ENCODE data around the gene FOXP1.
"Not testable (repeated sequence)": the region's sequence is repeated elsewhere in the genome, so short reads cannot be mapped to it uniquely, and the experiment has no call there.

Gene FOXP1

DNA sequence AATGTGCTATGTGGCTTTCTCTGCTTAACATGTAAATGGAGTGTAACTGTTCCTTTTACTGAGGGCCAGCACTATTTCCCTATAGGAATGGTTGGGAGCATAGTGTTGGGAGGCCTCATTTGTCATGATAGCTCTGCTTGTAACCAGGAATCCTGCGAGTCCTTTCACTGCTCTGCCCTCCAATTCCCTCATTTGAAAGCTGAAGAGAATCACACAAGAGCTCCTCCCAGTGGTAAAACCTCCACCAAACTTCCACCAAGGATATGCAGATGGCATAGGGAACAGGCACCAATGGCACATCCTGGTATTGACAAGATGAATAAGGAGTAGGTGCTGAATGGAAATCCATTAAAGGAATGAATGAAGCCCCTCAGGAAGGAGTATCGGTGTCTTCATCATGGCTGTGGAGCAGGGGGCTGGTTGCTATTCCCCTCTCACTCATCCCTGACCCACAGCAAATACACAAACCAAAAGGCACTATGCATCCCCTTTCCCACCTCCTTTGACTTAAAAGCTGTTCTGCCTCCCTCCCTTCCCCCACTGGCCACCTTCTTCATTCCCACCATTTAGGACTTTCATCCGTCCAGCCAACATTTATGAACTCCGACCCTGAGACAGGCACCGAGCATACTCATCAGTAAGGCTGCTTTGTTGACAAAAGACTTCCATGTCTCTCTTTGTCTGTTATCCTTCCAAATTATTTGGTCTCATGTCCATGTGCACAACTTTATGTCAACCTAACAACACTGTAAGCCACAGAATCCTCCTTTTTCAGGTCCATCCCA is 560.8 kb downstream of the FOXP1 start:
- no peak overlapping the region for H3K4me3 ChIP-seq (ENCODE audit: low read length)
- H3K4me1 ChIP-seq (ENCODE audit: control insufficient read depth, insufficient read depth, low read length), result peaks cover 20% of the 10 kb centered on the region
- H3K9me3 ChIP-seq (ENCODE audit: control insufficient read depth, low read length), result no peaks in the 10 kb centered on the region
- H3K36me3 ChIP-seq (ENCODE audit: control insufficient read depth, insufficient read depth, low read length), result no peaks in the 10 kb centered on the region
- H3K27me3 ChIP-seq (ENCODE audit: control insufficient read depth, insufficient read depth, low read length), result no peaks in the 10 kb centered on the region
- no peak overlapping the region for H3K9ac ChIP-seq (ENCODE audit: low read length)

GRCh38 chr3:71018799-71019198 is 564.7 kb downstream of the FOXP1 start:
- Histone ChIP-seq H3K27me3 (ENCODE audit: control insufficient read depth, insufficient read depth, low read length) (no peaks in the 10 kb centered on the region), H3K36me3 (ENCODE audit: control insufficient read depth, insufficient read depth, low read length) (no peaks in the 10 kb centered on the region), H3K9ac (ENCODE audit: low read length) (no peak overlapping the region), H3K4me1 (ENCODE audit: control insufficient read depth, insufficient read depth, low read length) (peaks cover 3% of the 10 kb centered on the region), H3K4me3 (ENCODE audit: low read length) (no peak overlapping the region), H3K9me3 (ENCODE audit: control insufficient read depth, low read length) (no peaks in the 10 kb centered on the region)

GRCh38 chr3:71016178-71016845 is 567.2 kb downstream of the FOXP1 start:
- Histone ChIP-seq H3K9me3 (ENCODE audit: control insufficient read depth, low read length) (no peaks in the 10 kb centered on the region), H3K9ac (ENCODE audit: low read length) (no peak overlapping the region), H3K4me1 (ENCODE audit: control insufficient read depth, insufficient read depth, low read length) (peaks cover 12% of the 10 kb centered on the region)

GRCh38 chr3:71014616-71015015 is 568.9 kb downstream of the FOXP1 start:
- not testable (repeated sequence) for H3K9ac ChIP-seq (ENCODE audit: low read length); H3K4me3 ChIP-seq (ENCODE audit: low read length); H3K9me3 ChIP-seq (ENCODE audit: control insufficient read depth, low read length); H3K27me3 ChIP-seq (ENCODE audit: control insufficient read depth, insufficient read depth, low read length); H3K36me3 ChIP-seq (ENCODE audit: control insufficient read depth, insufficient read depth, low read length)
- peaks cover 23% of the 10 kb centered on the region for H3K4me1 ChIP-seq (ENCODE audit: control insufficient read depth, insufficient read depth, low read length)

More at GRCh38 chr3:71016178-71016845, 567.2 kb downstream of the FOXP1 start:
- Histone ChIP-seq H3K4me3 (ENCODE audit: low read length) (no peak overlapping the region), H3K36me3 (ENCODE audit: control insufficient read depth, insufficient read depth, low read length) (no peaks in the 10 kb centered on the region), H3K27me3 (ENCODE audit: control insufficient read depth, insufficient read depth, low read length) (no peaks in the 10 kb centered on the region)

- H3K9ac ChIP-seq (ENCODE audit: low read length), result no peak overlapping the region
These were observed 570.6 kb downstream of the FOXP1 start for GRCh38 chr3:71012971-71013370.

DNA sequence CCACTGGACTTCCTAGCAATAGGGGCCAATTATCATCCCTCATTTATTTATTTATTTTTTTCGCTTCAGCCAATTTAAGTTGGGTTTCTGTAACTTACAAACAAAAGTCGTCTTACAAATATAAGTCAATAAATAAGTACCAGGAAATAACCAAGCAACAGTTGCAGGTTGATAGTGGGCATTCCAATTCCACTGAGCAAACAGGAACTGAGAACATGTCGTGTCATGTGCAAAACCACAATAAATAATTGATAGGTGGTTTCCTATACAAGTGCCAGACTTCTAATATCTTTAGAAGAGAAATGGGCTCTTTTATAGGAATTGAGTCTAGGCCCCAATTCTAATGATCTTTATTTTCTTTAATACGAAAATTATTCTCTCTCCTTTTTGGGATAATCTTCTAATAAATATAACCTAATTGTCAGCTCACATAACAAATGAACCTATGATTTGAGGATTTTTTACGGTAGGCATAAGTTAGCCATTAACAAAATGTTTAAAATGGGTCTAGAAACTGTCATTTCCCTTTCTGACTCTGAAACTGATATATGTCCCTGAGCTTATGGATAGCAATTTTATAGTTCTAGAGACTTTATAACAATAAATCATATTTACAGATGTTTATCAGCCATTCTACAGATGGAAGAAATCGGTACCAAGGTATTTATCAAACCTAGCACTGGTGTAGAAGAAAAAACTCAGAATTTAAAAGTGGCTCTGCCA is 571.8 kb downstream of the FOXP1 start:
- Histone ChIP-seq H3K4me1 (ENCODE audit: control insufficient read depth, insufficient read depth, low read length) (peaks cover 43% of the 10 kb centered on the region), H3K36me3 (ENCODE audit: control insufficient read depth, insufficient read depth, low read length) (no peaks in the 10 kb centered on the region), H3K9ac (ENCODE audit: low read length) (no peak overlapping the region), H3K4me3 (ENCODE audit: low read length) (no peak overlapping the region), H3K9me3 (ENCODE audit: control insufficient read depth, low read length) (no peaks in the 10 kb centered on the region), H3K27me3 (ENCODE audit: control insufficient read depth, insufficient read depth, low read length) (no peaks in the 10 kb centered on the region)

More at GRCh38 chr3:71012971-71013370, 570.6 kb downstream of the FOXP1 start:
- H3K4me1 ChIP-seq (ENCODE audit: control insufficient read depth, insufficient read depth, low read length), result peaks cover 33% of the 10 kb centered on the region
- no peaks in the 10 kb centered on the region for H3K9me3 ChIP-seq (ENCODE audit: control insufficient read depth, low read length)
- no peaks in the 10 kb centered on the region for H3K27me3 ChIP-seq (ENCODE audit: control insufficient read depth, insufficient read depth, low read length)
- H3K36me3 ChIP-seq (ENCODE audit: control insufficient read depth, insufficient read depth, low read length), result no peaks in the 10 kb centered on the region
- H3K4me3 ChIP-seq (ENCODE audit: low read length), result no peak overlapping the region

- Histone ChIP-seq H3K4me1 (ENCODE audit: control insufficient read depth, insufficient read depth, low read length) (peaks cover 44% of the 10 kb centered on the region), H3K9ac (ENCODE audit: low read length) (no peak overlapping the region), H3K4me3 (ENCODE audit: low read length) (no peak overlapping the region), H3K36me3 (ENCODE audit: control insufficient read depth, insufficient read depth, low read length) (no peaks in the 10 kb centered on the region), H3K9me3 (ENCODE audit: control insufficient read depth, low read length) (no peaks in the 10 kb centered on the region), H3K27me3 (ENCODE audit: control insufficient read depth, insufficient read depth, low read length) (no peaks in the 10 kb centered on the region)
These were observed 572.6 kb downstream of the FOXP1 start for GRCh38 chr3:71010726-71011455.

- Histone ChIP-seq H3K4me1 (ENCODE audit: control insufficient read depth, insufficient read depth, low read length) (peaks cover 44% of the 10 kb centered on the region), H3K9ac (ENCODE audit: low read length) (no peak overlapping the region), H3K36me3 (ENCODE audit: control insufficient read depth, insufficient read depth, low read length) (no peaks in the 10 kb centered on the region), H3K4me3 (ENCODE audit: low read length) (no peak overlapping the region), H3K9me3 (ENCODE audit: control insufficient read depth, low read length) (no peaks in the 10 kb centered on the region), H3K27me3 (ENCODE audit: control insufficient read depth, insufficient read depth, low read length) (no peaks in the 10 kb centered on the region)
These were observed 575.1 kb downstream of the FOXP1 start for GRCh38 chr3:71008350-71008935.

GRCh38 chr3:71006810-71007785 is 576.4 kb downstream of the FOXP1 start:
- peaks cover 39% of the 10 kb centered on the region for H3K4me1 ChIP-seq (ENCODE audit: control insufficient read depth, insufficient read depth, low read length)
- no peak overlapping the region for H3K4me3 ChIP-seq (ENCODE audit: low read length)
- no peak overlapping the region for H3K9ac ChIP-seq (ENCODE audit: low read length)

GRCh38 chr3:71005702-71006321 is 577.7 kb downstream of the FOXP1 start:
- Histone ChIP-seq H3K27me3 (ENCODE audit: control insufficient read depth, insufficient read depth, low read length) (no peaks in the 10 kb centered on the region), H3K9me3 (ENCODE audit: control insufficient read depth, low read length) (no peaks in the 10 kb centered on the region), H3K4me1 (ENCODE audit: control insufficient read depth, insufficient read depth, low read length) (peaks cover 32% of the 10 kb centered on the region), H3K9ac (ENCODE audit: low read length) (no peak overlapping the region), H3K4me3 (ENCODE audit: low read length) (no peak overlapping the region), H3K36me3 (ENCODE audit: control insufficient read depth, insufficient read depth, low read length) (no peaks in the 10 kb centered on the region)

More at GRCh38 chr3:71006810-71007785, 576.4 kb downstream of the FOXP1 start:
- no peaks in the 10 kb centered on the region for H3K9me3 ChIP-seq (ENCODE audit: control insufficient read depth, low read length)
- H3K27me3 ChIP-seq (ENCODE audit: control insufficient read depth, insufficient read depth, low read length), result no peaks in the 10 kb centered on the region
- H3K36me3 ChIP-seq (ENCODE audit: control insufficient read depth, insufficient read depth, low read length), result no peaks in the 10 kb centered on the region
